Endodermal cell (in vitro differentiated cells): ENCODE measurements around the gene MALAT1. TPM values are rescaled to one million over a fixed set of nuclear protein-coding genes. Genes with fewer than 3 reads are reported as not detected.

Experiments
- DNase-seq: peaks from one replicate; pipeline ENCODE4 v3.0.0-alpha.2; 2017
- H3K27ac ChIP-seq: 2 replicates; pipeline ENCODE4 v1.5.1; 2013; ENCODE audit warnings: mild to moderate bottlenecking, low read depth, low read length, moderate library complexity
- H3K27me3 ChIP-seq: 2 replicates; pipeline ENCODE4 v1.6.1; 2013; ENCODE audit warnings: mild to moderate bottlenecking, low read length, moderate library complexity; ENCODE audit not compliant: insufficient read depth, control insufficient read depth, poor library complexity, severe bottlenecking
- H3K36me3 ChIP-seq: 2 replicates; pipeline ENCODE4 v1.7.0; 2013; ENCODE audit warnings: mild to moderate bottlenecking, low read length, moderate library complexity; ENCODE audit not compliant: control insufficient read depth, insufficient read depth
- H3K4me1 ChIP-seq: one replicate; pipeline ENCODE4 v1.7.0; 2013; ENCODE audit warnings: low read length; ENCODE audit not compliant: control insufficient read depth, insufficient read depth
- H3K4me3 ChIP-seq: 2 replicates; pipeline ENCODE4 v1.5.1; 2013; ENCODE audit warnings: mild to moderate bottlenecking, low read length, moderate library complexity
- H3K9ac ChIP-seq: 2 replicates; pipeline ENCODE4 v1.6.1; 2013; ENCODE audit warnings: mild to moderate bottlenecking, low read length, moderate library complexity; ENCODE audit not compliant: poor library complexity, severe bottlenecking; ENCODE audit errors: extremely low read depth
- H3K9me3 ChIP-seq: 2 replicates; pipeline ENCODE4 v1.6.1; 2013; ENCODE audit warnings: mild to moderate bottlenecking, low read length, moderate library complexity; ENCODE audit not compliant: control insufficient read depth
- H3K27ac Mint-ChIP-seq: 2 replicates; pipeline ENCODE4 v1.8.0; 2020; ENCODE audit warnings: mixed read lengths
- H3K27me3 Mint-ChIP-seq: 2 replicates; pipeline ENCODE4 v1.8.0; 2021; ENCODE audit warnings: mild to moderate bottlenecking, mixed read lengths; ENCODE audit not compliant: insufficient read depth
- H3K36me3 Mint-ChIP-seq: 2 replicates; pipeline ENCODE4 v1.8.0; 2020; ENCODE audit warnings: low read depth, mixed read lengths
- H3K4me1 Mint-ChIP-seq: 2 replicates; pipeline ENCODE4 v1.8.0; 2020; ENCODE audit warnings: mixed read lengths
- H3K4me3 Mint-ChIP-seq: 2 replicates; pipeline ENCODE4 v1.8.0; 2020; ENCODE audit warnings: mild to moderate bottlenecking, moderate library complexity, mixed read lengths
- H3K9me3 Mint-ChIP-seq: 2 replicates; pipeline ENCODE4 v1.8.0; 2020; ENCODE audit warnings: mild to moderate bottlenecking, mixed read lengths
- WGBS, 2 experiments: methylation state at CpG; one replicate each; pipeline versions ENCODE4 v1.1.5 to v1.1.7; 2013; ENCODE audit warnings: missing lambda C conversion rate in 2 of 2, mixed read lengths in 1 of 2; ENCODE audit not compliant: insufficient coverage in 1 of 2, insufficient read length in 1 of 2; 5-methylcytosine and 5-hydroxymethylcytosine counted together
- total RNA-seq, 2 donors: library from RNA; stranded (reverse); fragmentation: NEBNext Ultra II Directional in 1 of 2; extraction: Animal tissue kit (Norgen Biotek cat#: 25700) in 1 of 2; gene quantifications; 2 replicates in 1 of 2; 3 replicates in 1 of 2; pipeline ENCODE4 v1.2.1, GENCODE V29; 2021
- TF ChIP-seq, protein P1 (sequence below): fragments of 200-600 bp; sonication (generic); conservative IDR thresholded peaks from 2 replicates; pipeline ENCODE4 v1.5.0; 2021; ENCODE audit warnings: antibody characterized with exemption, mild to moderate bottlenecking

The MALAT1 gene
- total RNA-seq, 2 donors from 2014 or later, result 5,233 to 6,894 TPM

DNA sequence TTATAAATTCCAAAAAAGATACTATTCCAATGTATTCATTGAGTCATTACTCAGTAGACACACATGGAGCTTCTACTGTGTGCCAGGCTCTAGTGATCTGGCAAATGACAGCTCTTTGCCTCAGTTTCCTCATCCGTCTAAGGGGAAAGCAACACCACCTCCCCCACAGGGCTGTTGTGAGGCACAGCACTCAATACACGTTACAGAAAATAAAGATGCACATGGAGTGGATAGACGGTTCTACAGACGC is 6.5 kb upstream of the MALAT1 start:
- Histone ChIP-seq H3K27me3 (no peaks in the 10 kb centered on the region), H3K4me3 (no peak overlapping the region), H3K9me3 (no peaks in the 10 kb centered on the region), H3K9ac (no peak overlapping the region), H3K27ac (peak overlapping the region; percentile 27), H3K36me3 (no peaks in the 10 kb centered on the region), H3K4me1 (peaks cover 40% of the 10 kb centered on the region)
- H3K4me1 Mint-ChIP-seq, result peaks cover 76% of the 10 kb centered on the region
- H3K27me3 Mint-ChIP-seq, result no peaks in the 10 kb centered on the region
- 67 to 81% methylated on average over 2 to 4 of the region's 4 CpGs for WGBS, 2 experiments
- H3K36me3 Mint-ChIP-seq, result no peaks in the 10 kb centered on the region
- no peak for DNase-seq
- no peaks in the 10 kb centered on the region for H3K9me3 Mint-ChIP-seq
- H3K4me3 Mint-ChIP-seq, result no peak overlapping the region
- peak overlapping the region; percentile 93 for H3K27ac Mint-ChIP-seq
- TF ChIP-seq, protein P1, sequence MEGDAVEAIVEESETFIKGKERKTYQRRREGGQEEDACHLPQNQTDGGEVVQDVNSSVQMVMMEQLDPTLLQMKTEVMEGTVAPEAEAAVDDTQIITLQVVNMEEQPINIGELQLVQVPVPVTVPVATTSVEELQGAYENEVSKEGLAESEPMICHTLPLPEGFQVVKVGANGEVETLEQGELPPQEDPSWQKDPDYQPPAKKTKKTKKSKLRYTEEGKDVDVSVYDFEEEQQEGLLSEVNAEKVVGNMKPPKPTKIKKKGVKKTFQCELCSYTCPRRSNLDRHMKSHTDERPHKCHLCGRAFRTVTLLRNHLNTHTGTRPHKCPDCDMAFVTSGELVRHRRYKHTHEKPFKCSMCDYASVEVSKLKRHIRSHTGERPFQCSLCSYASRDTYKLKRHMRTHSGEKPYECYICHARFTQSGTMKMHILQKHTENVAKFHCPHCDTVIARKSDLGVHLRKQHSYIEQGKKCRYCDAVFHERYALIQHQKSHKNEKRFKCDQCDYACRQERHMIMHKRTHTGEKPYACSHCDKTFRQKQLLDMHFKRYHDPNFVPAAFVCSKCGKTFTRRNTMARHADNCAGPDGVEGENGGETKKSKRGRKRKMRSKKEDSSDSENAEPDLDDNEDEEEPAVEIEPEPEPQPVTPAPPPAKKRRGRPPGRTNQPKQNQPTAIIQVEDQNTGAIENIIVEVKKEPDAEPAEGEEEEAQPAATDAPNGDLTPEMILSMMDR, result no peak

DNA sequence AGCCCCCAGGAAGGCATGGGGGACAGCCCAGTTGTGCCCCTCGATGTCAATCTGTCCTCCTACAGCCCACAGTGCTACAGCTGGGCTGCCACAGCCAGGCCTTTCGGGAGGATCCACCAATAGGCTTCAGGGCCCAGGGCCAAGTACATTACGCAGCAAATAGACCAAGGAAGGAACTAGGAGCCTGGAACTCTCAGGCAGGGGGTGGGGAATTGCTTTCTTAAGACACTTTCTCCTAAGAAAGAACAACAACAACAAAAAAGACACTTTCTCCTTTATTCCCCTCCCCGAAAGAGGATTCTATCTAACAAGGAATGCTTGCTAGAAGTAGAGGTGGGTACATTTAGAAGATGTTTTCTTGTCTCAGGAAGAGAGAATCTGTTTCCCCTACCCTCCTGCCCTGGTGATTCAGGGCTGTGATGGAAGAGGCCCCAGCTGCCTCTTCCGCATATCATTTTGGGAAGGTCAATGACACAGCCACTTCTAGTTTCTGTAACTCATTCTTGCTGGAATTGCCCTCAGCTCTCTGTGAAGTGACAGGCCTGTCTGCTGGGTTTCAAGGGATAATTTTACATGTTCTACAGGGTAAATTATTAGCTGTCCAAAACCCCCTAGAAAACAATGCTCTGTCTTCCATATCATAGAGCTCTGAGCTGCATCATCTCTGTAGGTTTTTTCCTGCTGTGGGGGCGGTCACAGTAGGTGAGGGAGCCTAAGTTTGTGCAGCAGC is 6.0 kb upstream of the MALAT1 start:
- no peaks in the 10 kb centered on the region for H3K9me3 Mint-ChIP-seq

DNA sequence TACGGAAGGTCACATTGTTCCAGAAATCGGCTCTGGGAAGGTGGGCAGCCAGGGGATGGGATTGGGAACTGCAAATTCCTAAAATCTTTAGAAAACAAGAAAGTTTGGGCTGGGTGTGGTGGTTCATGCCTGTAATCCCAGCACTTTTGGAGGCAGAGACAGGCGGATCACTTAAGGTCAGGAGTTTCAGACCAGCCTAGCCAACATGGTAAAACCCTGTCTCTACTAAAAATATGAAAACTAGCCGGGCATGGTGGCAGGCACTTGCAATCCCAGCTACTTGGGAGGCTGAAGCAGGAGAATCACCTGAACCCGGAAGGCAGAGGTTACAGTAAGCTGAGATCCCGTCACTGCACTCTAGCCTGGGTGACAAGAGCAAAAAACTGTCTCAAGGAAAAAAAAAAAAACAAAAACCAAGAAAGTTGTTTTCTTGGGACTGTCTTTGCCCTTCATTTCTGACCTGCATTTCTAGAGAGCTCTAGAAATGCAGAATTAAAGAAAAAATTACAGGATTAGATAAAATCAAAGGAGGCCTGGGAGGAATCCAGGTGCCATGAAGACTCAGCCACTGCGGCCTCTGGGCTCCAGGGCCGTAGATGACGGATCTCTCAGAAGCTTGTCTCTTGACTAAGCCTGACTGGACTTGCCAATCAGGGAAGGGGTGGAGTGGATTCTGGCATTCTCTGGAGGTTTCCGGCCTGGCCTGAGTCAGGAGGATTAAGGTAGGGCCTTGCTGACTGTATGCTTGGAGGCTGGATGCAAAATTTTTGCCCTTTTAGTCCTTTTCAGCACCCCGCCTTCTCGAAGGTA is 5.3 kb upstream of the MALAT1 start:
- TF ChIP-seq, protein P1, result no peak
- Histone ChIP-seq H3K27ac (peak overlapping the region; percentile 27), H3K9me3 (no peaks in the 10 kb centered on the region), H3K36me3 (no peaks in the 10 kb centered on the region), H3K9ac (no peak overlapping the region), H3K4me1 (peaks cover 32% of the 10 kb centered on the region), H3K27me3 (no peaks in the 10 kb centered on the region), H3K4me3 (no peak overlapping the region)
- Mint-ChIP-seq H3K27me3 (no peaks in the 10 kb centered on the region), H3K4me3 (no peak overlapping the region), H3K4me1 (peaks cover 66% of the 10 kb centered on the region), H3K36me3 (no peaks in the 10 kb centered on the region), H3K27ac (peak overlapping the region; percentile 93), H3K9me3 (no peaks in the 10 kb centered on the region)
- DNase-seq, result peak; percentile 78
- WGBS, 2 experiments, result 86 to 87% methylated on average over 11 to 12 of the region's 12 CpGs

More for the DNA sequence above, 6.0 kb upstream of the MALAT1 start:
- no peaks in the 10 kb centered on the region for H3K9me3 ChIP-seq
- H3K36me3 Mint-ChIP-seq, result no peaks in the 10 kb centered on the region
- H3K27ac Mint-ChIP-seq, result peak overlapping the region; percentile 93
- H3K27ac ChIP-seq, result peak overlapping the region; percentile 27
- 71 to 81% methylated on average over 1 to 5 of the region's 6 CpGs for WGBS, 2 experiments
- H3K27me3 ChIP-seq, result no peaks in the 10 kb centered on the region
- no peak overlapping the region for H3K9ac ChIP-seq
- no peaks in the 10 kb centered on the region for H3K36me3 ChIP-seq
- DNase-seq, result peak; percentile 66
- no peaks in the 10 kb centered on the region for H3K27me3 Mint-ChIP-seq
- H3K4me1 Mint-ChIP-seq, result peaks cover 74% of the 10 kb centered on the region
- TF ChIP-seq, protein P1, result no peak
- H3K4me3 Mint-ChIP-seq, result no peak overlapping the region
- peaks cover 39% of the 10 kb centered on the region for H3K4me1 ChIP-seq
- no peak overlapping the region for H3K4me3 ChIP-seq
